Measurements from ENCODE around the gene RNF113A.
"Not testable (repeated sequence)": the region's sequence is repeated elsewhere in the genome, so short reads cannot be mapped to it uniquely, and the experiment has no call there.

Gene RNF113A

GRCh38 chrX:119833905-119834304 lies 37.6 kb downstream of the RNF113A start:
- no peak for DNase-seq (ENCODE audit: low read depth)

GRCh38 chrX:119828446-119828845 lies 43.1 kb downstream of the RNF113A start:
- no peak for DNase-seq (ENCODE audit: low read depth)

- DNase-seq (ENCODE audit: low read depth): no peak
Observed at GRCh38 chrX:119826399-119826959, 45.1 kb downstream of the RNF113A start.

GRCh38 chrX:119824221-119824620 lies 47.3 kb downstream of the RNF113A start:
- DNase-seq (ENCODE audit: low read depth): not testable (repeated sequence)

- not testable (repeated sequence) for DNase-seq (ENCODE audit: low read depth)
Observed at GRCh38 chrX:119821703-119822102, 49.8 kb downstream of the RNF113A start.
